ENCODE measurements around the gene SPACA9.

SPACA9 gene

GRCh38 chr9:132849185-132849706, 29.5 kb upstream of the SPACA9 start:
- peak; percentile 9 for DNase-seq (ENCODE audit: low read depth)
- TF ChIP-seq POLR2A (IDR thresholded peaks at IDR 0.05; ENCODE audit: extremely low read depth, insufficient read length) (no peak), MYC (IDR thresholded peaks at IDR 0.05; ENCODE audit: low read depth, low read length) (no peak), CTCF (IDR thresholded peaks at IDR 0.05; ENCODE audit: low read depth, low read length) (no peak), MAX (IDR thresholded peaks at IDR 0.05; ENCODE audit: low read depth, low read length) (no peak)
- H3K4me3 ChIP-seq (ENCODE audit: low read depth, low read length), result no peak overlapping the region

GRCh38 chr9:132853482-132853881, 25.2 kb upstream of the SPACA9 start:
- TF ChIP-seq MAX (IDR thresholded peaks at IDR 0.05; ENCODE audit: low read depth, low read length), result no peak
- no peak for TF ChIP-seq MYC (IDR thresholded peaks at IDR 0.05; ENCODE audit: low read depth, low read length)
- TF ChIP-seq POLR2A (IDR thresholded peaks at IDR 0.05; ENCODE audit: extremely low read depth, insufficient read length), result no peak
- TF ChIP-seq CTCF (IDR thresholded peaks at IDR 0.05; ENCODE audit: low read depth, low read length), result no peak
- DNase-seq (ENCODE audit: low read depth), result no peak
- H3K4me3 ChIP-seq (ENCODE audit: low read depth, low read length), result no peak overlapping the region

GRCh38 chr9:132854832-132855231, 23.9 kb upstream of the SPACA9 start:
- no peak for DNase-seq (ENCODE audit: low read depth)
- H3K4me3 ChIP-seq (ENCODE audit: low read depth, low read length), result no peak overlapping the region
- no peak for TF ChIP-seq CTCF (IDR thresholded peaks at IDR 0.05; ENCODE audit: low read depth, low read length)
- TF ChIP-seq POLR2A (IDR thresholded peaks at IDR 0.05; ENCODE audit: extremely low read depth, insufficient read length), result no peak
- no peak for TF ChIP-seq MYC (IDR thresholded peaks at IDR 0.05; ENCODE audit: low read depth, low read length)
- TF ChIP-seq MAX (IDR thresholded peaks at IDR 0.05; ENCODE audit: low read depth, low read length), result no peak

- TF ChIP-seq POLR2A (IDR thresholded peaks at IDR 0.05; ENCODE audit: extremely low read depth, insufficient read length) (no peak), CTCF (IDR thresholded peaks at IDR 0.05; ENCODE audit: low read depth, low read length) (no peak), MYC (IDR thresholded peaks at IDR 0.05; ENCODE audit: low read depth, low read length) (no peak), MAX (IDR thresholded peaks at IDR 0.05; ENCODE audit: low read depth, low read length) (no peak)
- DNase-seq (ENCODE audit: low read depth), result no peak
- no peak overlapping the region for H3K4me3 ChIP-seq (ENCODE audit: low read depth, low read length)
Observed at GRCh38 chr9:132855904-132856303, 22.8 kb upstream of the SPACA9 start.

- TF ChIP-seq MYC (IDR thresholded peaks at IDR 0.05; ENCODE audit: low read depth, low read length) (no peak), MAX (IDR thresholded peaks at IDR 0.05; ENCODE audit: low read depth, low read length) (no peak), POLR2A (IDR thresholded peaks at IDR 0.05; ENCODE audit: extremely low read depth, insufficient read length) (no peak), CTCF (IDR thresholded peaks at IDR 0.05; ENCODE audit: low read depth, low read length) (no peak)
- no peak overlapping the region for H3K4me3 ChIP-seq (ENCODE audit: low read depth, low read length)
- DNase-seq (ENCODE audit: low read depth), result peak; percentile 12
Observed at GRCh38 chr9:132857031-132857430, 21.7 kb upstream of the SPACA9 start.
